ENCODE measurements around the gene SLC1A7.

DNA sequence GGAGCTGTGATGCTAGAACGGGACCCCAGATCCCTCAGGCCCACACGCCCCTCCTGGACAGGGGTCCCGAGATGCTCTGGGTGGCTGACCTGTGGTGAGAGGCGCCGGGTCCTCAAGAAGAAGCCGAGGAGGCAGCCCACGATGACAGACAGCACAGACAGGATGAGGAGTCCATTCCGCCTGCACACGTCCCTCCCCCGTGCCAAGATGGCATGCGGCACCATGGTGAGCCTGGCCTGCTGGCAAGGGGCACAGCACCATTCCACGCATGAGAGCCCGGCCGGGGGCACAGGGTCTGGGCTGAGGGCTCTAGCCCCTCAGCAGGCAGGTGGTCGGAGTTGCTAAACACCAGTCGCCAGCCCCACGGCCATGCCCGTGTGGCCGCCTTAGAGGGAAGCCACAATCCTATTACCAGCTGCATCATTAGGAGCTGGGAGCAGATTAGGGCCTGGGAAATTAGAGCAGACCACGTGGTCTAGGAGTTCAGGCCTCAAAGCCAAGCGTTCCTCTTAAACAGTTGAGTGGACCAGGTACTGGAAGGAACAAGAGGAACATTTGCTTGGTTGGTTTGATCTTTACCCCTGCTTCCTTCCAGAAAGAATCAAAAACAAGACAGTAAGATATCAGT lies at the start of gene SLC1A7:
- TF ChIP-seq CTCF (IDR thresholded peaks at IDR 0.05; ENCODE audit: low read length), result no peak
- no peak for TF ChIP-seq EZH2 (IDR thresholded peaks at IDR 0.05; ENCODE audit: borderline replicate concordance, low read length)

All from OCI-LY1 (cell line).